GM18498 (cell line): Measurements from ENCODE around the gene KLHDC3.
"Not testable (repeated sequence)": the region's sequence is repeated elsewhere in the genome, so short reads cannot be mapped to it uniquely, and the experiment has no call there.

Source experiments
- ATAC-seq: cut with Tn5 transposase; IDR thresholded peaks from one replicate; pipeline ENCODE4 v1.9.1; 2021; ENCODE audit warnings: mild to moderate bottlenecking, moderate library complexity; ENCODE audit not compliant: unreplicated experiment

KLHDC3 gene

DNA sequence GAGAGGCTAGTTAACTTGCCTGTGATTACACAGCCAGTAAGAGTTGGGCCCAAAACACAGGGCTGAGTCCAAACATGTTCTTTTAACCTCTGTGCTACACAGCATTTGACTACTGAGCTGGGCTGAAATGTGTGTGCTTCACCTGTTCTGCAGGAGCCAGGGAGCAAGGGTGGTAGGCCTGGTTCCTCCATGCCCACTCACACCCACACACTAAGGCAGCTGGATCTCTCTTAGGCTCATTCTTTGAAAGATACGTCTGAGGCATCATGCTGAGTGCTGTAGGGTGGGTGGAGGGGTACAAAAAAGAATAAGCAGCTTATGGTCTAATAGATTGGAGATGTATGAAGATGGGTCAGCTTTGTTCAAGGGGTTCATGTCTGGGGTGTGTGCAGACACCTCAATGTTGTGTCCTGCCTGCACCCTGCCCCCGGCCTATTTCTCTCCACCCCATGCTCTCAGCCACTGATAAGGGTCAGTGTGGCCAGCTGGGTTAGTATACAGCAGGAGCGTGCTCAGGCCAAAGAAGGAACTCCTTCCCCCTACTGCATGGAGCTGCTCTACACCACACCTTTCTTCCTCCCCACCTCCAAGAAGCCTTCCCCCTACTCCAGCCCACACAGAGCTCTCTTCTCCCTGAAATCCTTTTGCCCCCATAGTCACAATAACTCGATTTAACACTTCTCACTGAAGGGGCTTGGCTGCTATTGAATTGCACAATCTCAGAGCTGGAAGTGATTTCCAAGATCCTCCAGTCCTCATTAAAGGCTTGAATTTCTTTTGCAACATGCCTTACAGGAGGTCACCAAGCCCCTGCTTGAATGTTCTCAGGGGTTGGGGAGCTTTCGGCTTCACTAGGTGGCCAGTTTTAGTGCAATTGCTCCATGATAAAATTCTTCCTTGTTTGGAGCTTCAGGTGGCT, 26.3 kb upstream of the KLHDC3 start:
- no peak for ATAC-seq

DNA sequence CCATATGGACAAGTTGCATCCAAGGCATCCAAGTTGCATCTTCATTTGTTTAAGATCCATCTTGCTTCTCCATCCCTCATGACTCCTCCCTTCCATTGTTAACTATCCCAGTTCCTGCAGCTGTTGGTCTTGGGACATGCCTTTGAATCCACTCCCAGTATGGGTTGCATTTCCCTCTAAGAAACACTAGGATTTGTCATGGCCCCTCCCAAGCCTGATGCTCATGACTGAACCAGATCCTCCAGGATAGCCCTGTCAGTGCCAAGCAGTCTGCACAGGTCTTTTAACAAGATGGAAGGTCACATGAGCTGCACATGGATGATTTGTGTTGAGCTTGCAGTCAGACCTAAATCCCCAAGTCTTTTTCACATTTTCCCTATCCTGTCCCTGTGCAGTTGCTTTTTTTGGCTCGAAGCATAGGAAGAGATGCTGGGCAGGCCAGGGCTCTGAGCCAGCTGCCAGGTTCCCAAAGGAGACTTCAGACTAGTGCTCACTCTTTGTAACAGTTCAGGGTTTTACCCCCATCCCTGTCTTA, 25.5 kb upstream of the KLHDC3 start:
- no peak for ATAC-seq

- ATAC-seq, result no peak
Measured at GRCh38 chr6:42989923-42990322, 24.1 kb upstream of the KLHDC3 start.

- ATAC-seq, result no peak
Measured at GRCh38 chr6:42993445-42993844, 20.6 kb upstream of the KLHDC3 start.

GRCh38 chr6:42996513-42996912, 17.5 kb upstream of the KLHDC3 start:
- no peak for ATAC-seq

- not testable (repeated sequence) for ATAC-seq
Measured at GRCh38 chr6:42998205-42998604, 15.8 kb upstream of the KLHDC3 start.

DNA sequence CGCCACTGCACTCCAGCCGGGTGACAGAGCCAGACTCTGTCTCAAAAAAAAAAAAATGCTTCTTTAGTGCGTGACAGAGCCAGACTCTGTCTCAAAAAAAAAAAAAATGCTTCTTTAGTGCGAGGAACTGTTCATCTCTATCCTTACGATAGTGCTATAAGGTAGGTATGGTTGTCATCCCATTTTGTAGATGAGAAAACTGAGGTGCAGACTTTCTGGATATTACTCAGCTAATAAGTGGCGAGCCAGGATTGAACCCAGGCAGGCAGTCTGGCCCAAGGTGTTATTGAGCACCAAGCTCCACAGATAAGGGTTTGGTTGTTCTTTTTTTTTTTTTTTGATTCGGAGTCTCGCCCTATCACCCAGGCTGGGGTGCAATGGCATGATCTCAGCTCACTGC, 12.2 kb upstream of the KLHDC3 start:
- no peak for ATAC-seq

DNA sequence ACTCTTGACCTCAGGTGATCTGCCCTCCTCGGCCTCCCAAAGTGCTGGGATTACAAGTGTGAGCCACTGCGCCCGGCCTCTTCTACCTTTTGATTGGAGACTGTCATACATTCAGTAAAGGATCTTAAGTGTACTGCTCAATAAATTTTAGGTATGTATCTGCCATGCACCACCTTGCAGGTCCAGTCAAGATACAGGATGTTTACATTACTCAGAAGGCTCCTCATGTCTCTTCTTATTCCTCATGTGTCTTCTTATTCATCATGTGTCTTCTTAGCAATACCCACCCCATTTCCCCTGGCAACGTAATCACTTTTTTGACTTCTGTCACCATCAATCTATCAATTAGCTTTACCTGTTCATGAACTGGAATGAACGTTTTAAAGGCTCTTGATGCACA, 8.2 kb upstream of the KLHDC3 start:
- no peak for ATAC-seq

DNA sequence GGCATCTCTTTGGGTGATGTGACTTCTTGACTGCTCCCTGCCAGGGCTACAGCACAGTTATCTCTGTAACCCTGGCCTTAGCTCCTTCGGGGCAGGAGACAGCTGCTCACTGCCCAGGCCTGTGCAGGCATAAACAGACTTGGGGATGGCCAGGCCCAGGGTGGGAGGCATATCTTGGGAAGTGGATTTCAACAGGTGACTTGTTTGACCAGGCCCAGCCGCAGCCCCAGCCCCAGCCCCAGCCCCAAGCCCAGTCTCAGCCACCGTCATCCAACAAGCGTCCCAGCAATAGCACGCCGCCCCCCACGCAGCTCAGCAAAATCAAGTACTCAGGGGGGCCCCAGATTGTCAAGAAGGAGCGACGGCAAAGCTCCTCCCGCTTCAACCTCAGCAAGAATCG, 7.8 kb upstream of the KLHDC3 start:
- ATAC-seq, result no peak

DNA sequence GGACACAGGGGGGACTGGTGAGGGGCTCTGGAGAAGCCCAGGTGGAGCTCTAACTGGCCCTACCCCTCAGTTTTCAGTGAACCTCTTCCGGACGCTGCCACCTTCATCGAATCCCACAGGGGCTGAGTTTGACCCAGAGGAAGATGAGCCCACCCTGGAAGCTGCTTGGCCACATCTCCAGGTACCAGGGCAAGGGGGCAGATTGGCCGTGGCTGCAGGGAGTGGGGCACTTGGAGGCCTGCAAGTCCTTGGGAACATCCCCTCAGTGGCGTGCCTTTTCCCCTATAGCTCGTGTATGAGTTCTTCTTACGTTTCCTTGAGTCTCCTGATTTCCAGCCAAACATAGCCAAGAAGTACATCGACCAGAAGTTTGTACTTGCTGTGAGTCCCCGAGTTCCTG, 6.9 kb upstream of the KLHDC3 start:
- no peak for ATAC-seq

GRCh38 chr6:43009124-43009523, 4.9 kb upstream of the KLHDC3 start:
- no peak for ATAC-seq

GRCh38 chr6:43011207-43011606, 2.8 kb upstream of the KLHDC3 start:
- no peak for ATAC-seq

DNA sequence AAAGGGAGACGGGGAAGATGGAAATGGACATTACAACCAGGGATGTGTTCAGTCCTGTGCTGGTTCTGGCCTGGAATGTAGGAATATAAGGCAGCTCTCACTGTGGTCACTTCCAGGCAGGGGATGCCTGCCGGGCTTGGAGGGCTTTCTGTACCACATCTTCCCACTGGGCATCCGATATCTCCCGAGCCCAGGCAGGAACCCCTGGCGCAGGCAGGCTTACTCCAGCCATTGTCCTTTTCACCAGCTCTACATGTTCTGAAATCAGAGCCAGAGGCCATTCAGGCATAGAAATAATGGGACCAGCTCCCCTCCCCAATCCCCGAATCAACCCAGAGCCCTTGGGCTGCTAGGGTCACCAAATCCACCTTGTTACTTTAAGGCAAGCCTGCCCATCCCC, 1.7 kb upstream of the KLHDC3 start:
- ATAC-seq, result no peak

- no peak for ATAC-seq
Measured at GRCh38 chr6:43013097-43013842, 779 bp upstream of the KLHDC3 start.

DNA sequence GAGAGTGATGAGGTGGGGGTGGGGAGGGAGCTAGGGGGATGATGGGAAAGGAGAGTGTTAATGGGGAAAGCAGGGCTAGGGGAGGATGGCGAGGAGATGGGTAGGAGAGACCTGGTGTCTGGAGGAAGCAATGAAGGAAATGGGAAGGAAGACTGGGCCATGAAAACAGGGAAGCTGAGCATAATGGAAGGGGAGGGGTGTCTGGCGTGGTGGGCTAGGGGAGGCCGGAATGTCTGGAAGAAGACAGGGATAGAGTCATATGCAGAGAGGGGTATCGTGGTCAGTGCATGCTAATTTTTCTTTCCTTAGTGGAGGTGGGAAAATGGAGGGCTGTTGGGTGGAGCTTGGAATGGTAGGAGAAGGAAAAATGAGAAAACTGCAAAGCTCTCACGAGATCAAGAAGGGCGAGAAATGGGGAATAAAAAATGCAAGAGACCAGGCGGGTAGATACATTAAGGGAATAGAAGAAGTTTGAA, 423 bp downstream of the KLHDC3 start:
- ATAC-seq, result no peak

DNA sequence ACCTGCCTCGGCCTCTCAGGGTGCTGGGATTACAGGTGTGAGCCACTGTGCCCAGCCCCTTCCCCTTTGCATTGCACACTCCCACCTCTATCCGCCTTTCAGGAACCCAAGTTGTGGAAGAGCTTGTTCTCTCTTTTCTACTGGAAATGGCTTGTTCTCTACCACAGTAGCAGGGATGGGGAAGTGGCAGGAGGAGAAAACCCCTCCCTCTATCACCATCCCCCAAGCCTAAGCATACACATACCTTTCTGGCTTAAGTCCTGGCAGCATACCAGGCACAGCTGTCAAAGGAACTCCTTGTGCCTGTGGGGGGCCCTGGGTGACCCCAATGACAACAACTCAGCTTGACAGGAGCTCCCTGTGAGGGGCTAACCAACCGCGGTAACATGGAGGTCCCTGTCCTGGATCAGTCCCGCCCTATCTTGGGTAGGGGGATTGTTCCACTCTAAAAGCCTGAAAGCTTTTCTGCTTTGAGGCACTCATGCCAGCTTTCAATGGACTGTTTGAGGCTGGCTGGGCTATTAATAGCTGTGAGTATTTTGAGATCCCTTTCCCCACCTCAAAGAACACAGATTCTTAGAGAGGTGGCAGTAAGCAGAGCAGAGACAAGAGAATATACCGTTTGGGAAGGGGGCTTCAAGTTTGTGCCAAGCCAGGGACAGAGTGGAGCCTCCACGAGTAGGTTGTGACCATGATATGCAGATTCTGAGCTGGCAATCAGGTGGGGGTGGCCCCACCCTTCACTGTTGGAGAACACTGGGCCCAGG, 2.3 kb downstream of the KLHDC3 start:
- no peak for ATAC-seq

DNA sequence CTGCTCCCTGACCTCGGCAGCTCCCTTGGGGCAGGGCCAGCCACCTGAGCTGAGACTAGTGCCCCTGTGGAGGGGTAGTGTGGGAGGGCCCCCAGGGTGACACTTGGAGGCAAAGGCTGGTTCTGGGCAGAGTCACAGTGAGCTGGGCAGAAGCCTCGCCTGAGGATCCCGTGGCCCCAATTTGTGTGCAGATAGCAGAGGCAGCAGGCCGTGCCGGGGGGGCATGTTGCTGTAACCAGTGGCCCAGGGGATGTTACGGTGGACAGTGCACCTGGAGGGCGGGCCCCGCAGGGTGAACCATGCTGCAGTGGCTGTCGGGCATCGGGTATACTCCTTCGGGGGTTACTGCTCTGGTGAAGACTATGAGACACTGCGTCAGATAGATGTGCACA, 2.9 kb downstream of the KLHDC3 start:
- ATAC-seq, result no peak

GRCh38 chr6:43019152-43019551, 5.1 kb downstream of the KLHDC3 start:
- no peak for ATAC-seq

DNA sequence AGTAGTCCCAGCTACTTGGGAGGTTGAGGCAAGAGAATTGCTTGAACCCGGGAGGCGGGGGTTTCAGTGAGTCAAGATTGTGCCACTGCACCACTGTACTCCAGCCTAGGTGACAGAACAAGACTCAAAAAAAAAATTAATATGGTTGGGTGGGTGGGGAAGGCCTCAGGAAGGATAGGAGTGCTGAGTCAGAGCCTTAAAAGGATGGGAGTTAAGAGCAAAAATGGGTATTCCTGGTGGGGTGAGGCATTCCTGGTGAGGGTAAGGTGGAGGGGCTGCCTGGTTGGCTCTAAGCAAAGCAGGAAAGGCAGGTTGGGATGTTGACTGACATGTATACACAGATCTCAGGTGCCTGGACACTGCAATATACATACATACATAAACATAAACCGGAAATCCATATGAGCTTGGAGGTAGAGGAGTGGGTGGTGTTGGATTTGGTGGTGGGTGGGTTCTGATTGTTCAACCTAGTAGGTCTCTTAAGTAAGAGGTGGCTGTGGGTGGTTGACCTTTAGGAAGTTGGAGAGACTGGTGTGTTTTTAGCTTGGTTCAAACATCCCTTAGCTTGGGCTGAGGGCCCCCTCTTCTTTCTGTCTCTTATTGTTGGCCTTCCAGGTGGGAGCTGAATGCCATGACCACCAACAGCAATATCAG, 6.1 kb downstream of the KLHDC3 start:
- ATAC-seq, result no peak

- no peak for ATAC-seq
Measured at GRCh38 chr6:43020847-43021246, 6.8 kb downstream of the KLHDC3 start.
